Measurements from ENCODE around the gene ZAP70.

The ZAP70 gene

GRCh38 chr2:97727296-97727695, 13.9 kb downstream of the ZAP70 start:
- Histone ChIP-seq H3K36me3 (ENCODE audit: control insufficient read depth, insufficient read depth, low read length) (no peaks in the 10 kb centered on the region), H3K9ac (ENCODE audit: low read depth, low read length) (no peak overlapping the region), H3K27ac (ENCODE audit: low read depth, low read length) (no peak overlapping the region), H3K27me3 (ENCODE audit: control insufficient read depth, insufficient read depth, low read length) (no peaks in the 10 kb centered on the region), H3K9me3 (ENCODE audit: control insufficient read depth, insufficient read depth, low read length) (no peaks in the 10 kb centered on the region), H3K4me1 (ENCODE audit: control insufficient read depth, insufficient read depth, low read length) (no peaks in the 10 kb centered on the region), H3K4me3 (ENCODE audit: low read depth, low read length) (no peak overlapping the region)

GRCh38 chr2:97728091-97728731, 14.8 kb downstream of the ZAP70 start:
- no peaks in the 10 kb centered on the region for H3K9me3 ChIP-seq (ENCODE audit: control insufficient read depth, insufficient read depth, low read length)
- H3K4me1 ChIP-seq (ENCODE audit: control insufficient read depth, insufficient read depth, low read length), result no peaks in the 10 kb centered on the region
- H3K27me3 ChIP-seq (ENCODE audit: control insufficient read depth, insufficient read depth, low read length), result no peaks in the 10 kb centered on the region
- no peak overlapping the region for H3K27ac ChIP-seq (ENCODE audit: low read depth, low read length)
- no peak overlapping the region for H3K4me3 ChIP-seq (ENCODE audit: low read depth, low read length)
- H3K9ac ChIP-seq (ENCODE audit: low read depth, low read length), result no peak overlapping the region
- no peaks in the 10 kb centered on the region for H3K36me3 ChIP-seq (ENCODE audit: control insufficient read depth, insufficient read depth, low read length)

GRCh38 chr2:97730245-97730644, 16.9 kb downstream of the ZAP70 start:
- Histone ChIP-seq H3K36me3 (ENCODE audit: control insufficient read depth, insufficient read depth, low read length) (no peaks in the 10 kb centered on the region), H3K4me3 (ENCODE audit: low read depth, low read length) (no peak overlapping the region), H3K4me1 (ENCODE audit: control insufficient read depth, insufficient read depth, low read length) (no peaks in the 10 kb centered on the region), H3K9ac (ENCODE audit: low read depth, low read length) (no peak overlapping the region), H3K27me3 (ENCODE audit: control insufficient read depth, insufficient read depth, low read length) (no peaks in the 10 kb centered on the region), H3K9me3 (ENCODE audit: control insufficient read depth, insufficient read depth, low read length) (no peaks in the 10 kb centered on the region), H3K27ac (ENCODE audit: low read depth, low read length) (no peak overlapping the region)

- Histone ChIP-seq H3K27ac (ENCODE audit: low read depth, low read length) (no peak overlapping the region), H3K27me3 (ENCODE audit: control insufficient read depth, insufficient read depth, low read length) (no peaks in the 10 kb centered on the region), H3K9me3 (ENCODE audit: control insufficient read depth, insufficient read depth, low read length) (no peaks in the 10 kb centered on the region), H3K4me1 (ENCODE audit: control insufficient read depth, insufficient read depth, low read length) (no peaks in the 10 kb centered on the region), H3K4me3 (ENCODE audit: low read depth, low read length) (no peak overlapping the region), H3K36me3 (ENCODE audit: control insufficient read depth, insufficient read depth, low read length) (no peaks in the 10 kb centered on the region), H3K9ac (ENCODE audit: low read depth, low read length) (no peak overlapping the region)
Measured at GRCh38 chr2:97731274-97732020, 18.1 kb downstream of the ZAP70 start.

GRCh38 chr2:97732436-97733340, 19.3 kb downstream of the ZAP70 start:
- no peak overlapping the region for H3K4me3 ChIP-seq (ENCODE audit: low read depth, low read length)
- no peaks in the 10 kb centered on the region for H3K36me3 ChIP-seq (ENCODE audit: control insufficient read depth, insufficient read depth, low read length)
- H3K27me3 ChIP-seq (ENCODE audit: control insufficient read depth, insufficient read depth, low read length), result no peaks in the 10 kb centered on the region

GRCh38 chr2:97733341-97734035, 20.1 kb downstream of the ZAP70 start:
- H3K27me3 ChIP-seq (ENCODE audit: control insufficient read depth, insufficient read depth, low read length), result no peaks in the 10 kb centered on the region
- H3K9ac ChIP-seq (ENCODE audit: low read depth, low read length), result no peak overlapping the region
- H3K36me3 ChIP-seq (ENCODE audit: control insufficient read depth, insufficient read depth, low read length), result no peaks in the 10 kb centered on the region
- no peak overlapping the region for H3K27ac ChIP-seq (ENCODE audit: low read depth, low read length)
- no peaks in the 10 kb centered on the region for H3K4me1 ChIP-seq (ENCODE audit: control insufficient read depth, insufficient read depth, low read length)
- H3K4me3 ChIP-seq (ENCODE audit: low read depth, low read length), result no peak overlapping the region
- no peaks in the 10 kb centered on the region for H3K9me3 ChIP-seq (ENCODE audit: control insufficient read depth, insufficient read depth, low read length)

More at GRCh38 chr2:97732436-97733340, 19.3 kb downstream of the ZAP70 start:
- no peaks in the 10 kb centered on the region for H3K4me1 ChIP-seq (ENCODE audit: control insufficient read depth, insufficient read depth, low read length)
- no peaks in the 10 kb centered on the region for H3K9me3 ChIP-seq (ENCODE audit: control insufficient read depth, insufficient read depth, low read length)
- H3K27ac ChIP-seq (ENCODE audit: low read depth, low read length), result no peak overlapping the region
- H3K9ac ChIP-seq (ENCODE audit: low read depth, low read length), result no peak overlapping the region

- Histone ChIP-seq H3K4me3 (ENCODE audit: low read depth, low read length) (no peak overlapping the region), H3K9ac (ENCODE audit: low read depth, low read length) (no peak overlapping the region), H3K27me3 (ENCODE audit: control insufficient read depth, insufficient read depth, low read length) (no peaks in the 10 kb centered on the region), H3K36me3 (ENCODE audit: control insufficient read depth, insufficient read depth, low read length) (no peaks in the 10 kb centered on the region), H3K9me3 (ENCODE audit: control insufficient read depth, insufficient read depth, low read length) (no peaks in the 10 kb centered on the region), H3K27ac (ENCODE audit: low read depth, low read length) (no peak overlapping the region), H3K4me1 (ENCODE audit: control insufficient read depth, insufficient read depth, low read length) (no peaks in the 10 kb centered on the region)
Measured at GRCh38 chr2:97734061-97735051, 21.0 kb downstream of the ZAP70 start.

- no peaks in the 10 kb centered on the region for H3K9me3 ChIP-seq (ENCODE audit: control insufficient read depth, insufficient read depth, low read length)
- no peak overlapping the region for H3K4me3 ChIP-seq (ENCODE audit: low read depth, low read length)
- H3K9ac ChIP-seq (ENCODE audit: low read depth, low read length), result no peak overlapping the region
- H3K27ac ChIP-seq (ENCODE audit: low read depth, low read length), result no peak overlapping the region
- no peaks in the 10 kb centered on the region for H3K36me3 ChIP-seq (ENCODE audit: control insufficient read depth, insufficient read depth, low read length)
- H3K27me3 ChIP-seq (ENCODE audit: control insufficient read depth, insufficient read depth, low read length), result no peaks in the 10 kb centered on the region
- no peaks in the 10 kb centered on the region for H3K4me1 ChIP-seq (ENCODE audit: control insufficient read depth, insufficient read depth, low read length)
Measured at GRCh38 chr2:97735161-97735561, 21.8 kb downstream of the ZAP70 start.

GRCh38 chr2:97736185-97736584, 22.8 kb downstream of the ZAP70 start:
- H3K27me3 ChIP-seq (ENCODE audit: control insufficient read depth, insufficient read depth, low read length), result no peaks in the 10 kb centered on the region
- H3K27ac ChIP-seq (ENCODE audit: low read depth, low read length), result no peak overlapping the region
- no peak overlapping the region for H3K4me3 ChIP-seq (ENCODE audit: low read depth, low read length)
- no peaks in the 10 kb centered on the region for H3K36me3 ChIP-seq (ENCODE audit: control insufficient read depth, insufficient read depth, low read length)
- no peak overlapping the region for H3K9ac ChIP-seq (ENCODE audit: low read depth, low read length)
- no peaks in the 10 kb centered on the region for H3K4me1 ChIP-seq (ENCODE audit: control insufficient read depth, insufficient read depth, low read length)
- H3K9me3 ChIP-seq (ENCODE audit: control insufficient read depth, insufficient read depth, low read length), result no peaks in the 10 kb centered on the region
